GM12872 (cell line): ENCODE results near the gene FAH.

Source experiments
- TF ChIP-seq, protein P1 (sequence below): IDR thresholded peaks from 3 replicates; pipeline ENCODE4 v1.5.1; 2011; ENCODE audit warnings: low read depth, mild to moderate bottlenecking, low read length, moderate library complexity; ENCODE audit not compliant: insufficient read depth

Gene FAH

DNA sequence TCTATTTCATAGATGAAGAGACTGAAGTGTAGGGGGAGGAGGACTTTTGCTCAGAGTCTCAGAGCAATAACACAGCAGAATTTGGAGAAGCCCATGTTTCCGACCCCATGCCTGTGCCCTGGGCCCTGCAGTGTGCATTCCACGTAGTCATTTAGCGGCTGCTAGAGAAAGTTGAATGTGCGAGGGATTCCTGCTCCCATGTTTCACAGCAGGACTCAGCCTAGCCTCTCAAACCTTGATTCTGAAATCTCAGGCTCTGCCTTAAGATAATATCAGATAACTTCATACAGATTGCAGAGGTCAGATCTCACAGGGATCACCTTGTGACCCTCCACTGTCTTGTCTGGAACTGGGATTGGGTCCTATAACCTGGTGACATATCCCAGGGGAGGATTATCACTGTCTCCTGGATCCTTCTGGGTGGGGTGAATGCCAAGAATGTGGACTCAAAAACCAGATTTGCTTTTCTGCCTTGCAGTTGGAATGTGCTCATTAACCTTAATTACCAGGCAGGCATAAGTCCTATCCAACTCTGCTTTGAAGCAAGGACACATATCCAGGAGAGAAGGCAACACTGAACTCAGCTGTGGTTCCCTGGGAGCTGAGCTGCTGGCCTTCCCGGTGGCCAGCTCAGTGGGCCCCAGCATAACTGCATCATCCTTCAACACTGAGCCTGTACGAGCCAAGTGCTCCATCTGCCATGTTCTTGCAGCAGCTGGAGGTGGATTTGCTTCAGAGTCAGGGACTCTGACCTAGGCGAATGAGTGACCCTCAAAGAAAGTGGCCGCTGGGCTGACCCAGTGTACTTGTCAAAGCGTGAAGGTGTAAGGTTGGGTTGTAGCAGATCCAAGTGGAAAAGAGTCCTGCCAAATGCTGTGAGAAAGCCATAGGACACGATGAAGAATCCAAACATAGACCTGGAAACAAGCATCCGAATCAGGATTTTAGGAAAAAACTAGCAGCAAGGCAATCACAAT, 56.2 kb downstream of the FAH start:
- TF ChIP-seq, protein P1, sequence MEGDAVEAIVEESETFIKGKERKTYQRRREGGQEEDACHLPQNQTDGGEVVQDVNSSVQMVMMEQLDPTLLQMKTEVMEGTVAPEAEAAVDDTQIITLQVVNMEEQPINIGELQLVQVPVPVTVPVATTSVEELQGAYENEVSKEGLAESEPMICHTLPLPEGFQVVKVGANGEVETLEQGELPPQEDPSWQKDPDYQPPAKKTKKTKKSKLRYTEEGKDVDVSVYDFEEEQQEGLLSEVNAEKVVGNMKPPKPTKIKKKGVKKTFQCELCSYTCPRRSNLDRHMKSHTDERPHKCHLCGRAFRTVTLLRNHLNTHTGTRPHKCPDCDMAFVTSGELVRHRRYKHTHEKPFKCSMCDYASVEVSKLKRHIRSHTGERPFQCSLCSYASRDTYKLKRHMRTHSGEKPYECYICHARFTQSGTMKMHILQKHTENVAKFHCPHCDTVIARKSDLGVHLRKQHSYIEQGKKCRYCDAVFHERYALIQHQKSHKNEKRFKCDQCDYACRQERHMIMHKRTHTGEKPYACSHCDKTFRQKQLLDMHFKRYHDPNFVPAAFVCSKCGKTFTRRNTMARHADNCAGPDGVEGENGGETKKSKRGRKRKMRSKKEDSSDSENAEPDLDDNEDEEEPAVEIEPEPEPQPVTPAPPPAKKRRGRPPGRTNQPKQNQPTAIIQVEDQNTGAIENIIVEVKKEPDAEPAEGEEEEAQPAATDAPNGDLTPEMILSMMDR: no peak

DNA sequence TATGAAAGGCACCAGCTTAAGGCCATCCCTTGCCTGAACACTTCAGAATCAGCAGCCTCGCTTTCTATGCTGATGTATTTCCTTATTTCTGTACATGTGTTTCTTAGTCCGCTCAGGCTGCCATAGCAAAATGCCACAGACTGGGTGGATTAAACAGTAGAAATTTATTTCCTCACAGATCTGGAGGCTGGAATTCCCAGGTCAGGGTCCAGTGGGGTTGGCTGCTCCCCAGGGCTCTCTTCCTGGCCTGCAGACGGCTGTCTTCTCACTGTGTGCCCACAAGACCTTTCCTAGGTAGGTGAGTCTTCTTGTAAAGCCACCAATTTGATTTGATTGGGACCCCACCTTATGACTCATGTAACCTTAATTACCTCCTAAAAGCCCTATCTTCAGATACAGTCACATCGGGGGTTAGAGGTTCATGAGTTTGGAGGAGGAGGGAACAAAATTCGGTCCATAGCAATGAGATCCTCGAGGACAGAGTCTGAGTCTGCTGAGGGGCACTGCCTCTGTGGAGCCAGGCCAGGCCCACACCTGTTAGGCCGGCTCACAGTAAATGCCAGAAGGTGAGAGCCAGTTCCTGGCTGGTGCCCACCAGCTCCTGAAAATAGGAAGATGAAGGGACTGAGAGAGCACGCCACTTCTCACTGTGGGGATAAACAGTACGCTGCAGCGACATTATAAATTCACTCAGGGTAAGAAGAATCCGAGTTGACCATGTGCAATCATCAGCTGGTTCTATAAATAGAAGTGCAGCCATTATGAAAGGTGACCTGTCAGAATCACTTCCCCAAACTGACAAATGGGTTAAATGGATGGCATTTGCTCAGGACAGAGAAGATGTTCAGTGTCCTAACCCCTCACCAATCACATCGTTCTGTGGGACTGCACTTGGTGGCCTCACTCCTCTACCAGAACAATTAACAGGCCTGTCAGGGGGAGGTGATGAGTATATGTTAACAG, 58.1 kb downstream of the FAH start:
- TF ChIP-seq, protein P1: no peak

DNA sequence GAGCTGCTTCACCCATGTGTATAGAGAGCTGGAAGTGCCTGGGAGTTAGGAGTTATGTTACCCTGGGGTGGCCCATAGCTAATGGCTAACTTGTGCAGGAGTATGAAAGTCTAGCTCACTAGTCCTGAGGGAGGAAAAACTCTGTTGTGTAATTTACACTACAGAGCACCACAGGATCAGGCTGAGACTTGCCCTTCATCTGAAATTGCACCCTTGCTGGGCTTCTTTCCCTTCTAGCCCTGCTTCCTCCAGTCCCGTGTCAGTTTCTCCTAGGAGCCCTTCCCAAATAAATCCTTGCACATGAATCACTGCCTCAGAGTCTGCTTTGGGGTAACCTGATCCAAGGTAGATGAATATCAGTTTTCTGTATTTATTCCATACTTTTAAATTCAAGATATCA, 59.2 kb downstream of the FAH start:
- TF ChIP-seq, protein P1: no peak

DNA sequence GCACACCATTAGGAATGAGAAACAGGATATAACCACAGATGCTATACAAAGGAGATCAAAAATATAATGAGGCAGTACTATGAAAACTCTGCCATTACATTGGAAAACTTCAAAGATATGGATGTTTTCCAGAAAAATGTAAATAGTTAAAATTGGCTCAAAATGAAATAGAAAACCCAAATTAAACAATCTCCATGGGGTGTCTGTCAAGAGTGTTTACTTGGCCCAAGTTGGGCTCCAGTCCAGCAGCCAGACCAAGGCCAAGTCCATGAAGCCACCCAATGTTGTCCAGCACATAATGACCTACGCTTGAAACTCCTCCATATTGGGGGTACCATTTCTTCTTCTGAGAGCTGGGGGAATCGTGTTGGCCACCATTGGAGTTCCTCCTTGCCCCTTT, 62.1 kb downstream of the FAH start:
- TF ChIP-seq, protein P1: no peak

DNA sequence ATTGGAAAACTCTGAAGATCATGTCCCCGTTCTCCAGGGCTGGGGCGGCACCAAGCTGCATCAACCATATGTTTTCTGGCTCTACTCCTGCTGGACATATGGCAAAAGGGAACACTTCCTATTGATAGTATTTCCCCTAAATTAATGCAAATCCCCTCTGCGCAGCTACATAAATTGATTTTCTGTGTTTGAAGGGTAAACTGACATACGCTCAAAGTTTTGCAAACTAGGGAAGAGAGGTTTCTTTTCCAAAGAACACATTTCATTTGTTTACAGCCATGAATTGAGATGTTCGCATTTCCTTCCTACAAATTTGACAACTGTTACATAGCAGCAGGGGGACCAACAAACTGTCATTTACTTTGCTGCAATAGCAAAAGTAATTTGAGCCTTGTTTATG, 63.3 kb downstream of the FAH start:
- TF ChIP-seq, protein P1: no peak

DNA sequence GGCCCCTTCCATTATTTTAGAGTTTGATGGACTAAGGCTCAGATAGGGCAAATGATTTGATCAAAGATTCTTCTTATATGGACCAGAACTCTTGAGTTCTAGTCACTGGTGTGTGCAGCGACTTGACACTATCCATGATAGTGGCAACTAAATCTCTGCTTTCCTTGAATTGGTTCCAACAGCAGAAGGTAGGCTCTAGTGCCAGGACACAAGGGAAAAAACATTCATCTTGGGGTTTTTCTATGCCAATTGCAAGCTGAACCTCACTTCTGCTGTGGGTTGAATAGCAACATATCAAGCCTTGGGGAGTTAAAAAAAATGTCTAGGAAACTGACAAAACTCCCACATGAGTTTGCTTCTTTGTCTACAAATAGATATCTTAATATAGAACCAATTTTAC, 64.1 kb downstream of the FAH start:
- TF ChIP-seq, protein P1: no peak

DNA sequence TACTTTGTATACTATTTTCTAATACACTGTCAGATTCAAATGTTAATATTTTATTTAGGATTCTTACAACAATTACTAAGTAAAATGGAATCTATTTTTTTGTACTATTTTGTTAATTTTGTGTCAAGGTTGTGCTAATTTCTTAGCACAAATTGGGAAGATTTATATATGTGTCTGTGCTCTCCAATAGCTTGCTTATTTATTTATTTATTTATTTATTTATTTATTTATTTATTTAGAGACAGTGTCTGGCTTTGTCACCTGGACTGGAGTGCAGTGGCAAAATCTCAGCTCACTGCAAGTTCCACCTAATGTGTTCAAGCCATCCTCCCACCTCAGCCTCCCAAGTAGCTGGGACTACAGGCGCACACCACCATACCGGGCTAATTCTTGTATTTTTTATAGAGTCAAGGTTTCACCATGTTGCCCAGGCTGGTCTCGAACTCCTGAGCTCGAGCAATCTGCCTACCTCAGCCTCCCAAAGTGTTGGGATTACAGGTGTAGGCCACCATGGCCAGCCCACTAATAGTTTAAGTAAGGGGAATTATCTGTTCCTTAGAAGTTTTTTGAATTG, 64.6 kb downstream of the FAH start:
- TF ChIP-seq, protein P1: no peak
